ENCODE results near the gene PLEKHG4B.
A peak's percentile ranks its signal among the peaks of the same experiment; 100 is the strongest.
"Not testable (repeated sequence)": the region's sequence is repeated elsewhere in the genome, so short reads cannot be mapped to it uniquely, and the experiment has no call there.

The PLEKHG4B gene

DNA sequence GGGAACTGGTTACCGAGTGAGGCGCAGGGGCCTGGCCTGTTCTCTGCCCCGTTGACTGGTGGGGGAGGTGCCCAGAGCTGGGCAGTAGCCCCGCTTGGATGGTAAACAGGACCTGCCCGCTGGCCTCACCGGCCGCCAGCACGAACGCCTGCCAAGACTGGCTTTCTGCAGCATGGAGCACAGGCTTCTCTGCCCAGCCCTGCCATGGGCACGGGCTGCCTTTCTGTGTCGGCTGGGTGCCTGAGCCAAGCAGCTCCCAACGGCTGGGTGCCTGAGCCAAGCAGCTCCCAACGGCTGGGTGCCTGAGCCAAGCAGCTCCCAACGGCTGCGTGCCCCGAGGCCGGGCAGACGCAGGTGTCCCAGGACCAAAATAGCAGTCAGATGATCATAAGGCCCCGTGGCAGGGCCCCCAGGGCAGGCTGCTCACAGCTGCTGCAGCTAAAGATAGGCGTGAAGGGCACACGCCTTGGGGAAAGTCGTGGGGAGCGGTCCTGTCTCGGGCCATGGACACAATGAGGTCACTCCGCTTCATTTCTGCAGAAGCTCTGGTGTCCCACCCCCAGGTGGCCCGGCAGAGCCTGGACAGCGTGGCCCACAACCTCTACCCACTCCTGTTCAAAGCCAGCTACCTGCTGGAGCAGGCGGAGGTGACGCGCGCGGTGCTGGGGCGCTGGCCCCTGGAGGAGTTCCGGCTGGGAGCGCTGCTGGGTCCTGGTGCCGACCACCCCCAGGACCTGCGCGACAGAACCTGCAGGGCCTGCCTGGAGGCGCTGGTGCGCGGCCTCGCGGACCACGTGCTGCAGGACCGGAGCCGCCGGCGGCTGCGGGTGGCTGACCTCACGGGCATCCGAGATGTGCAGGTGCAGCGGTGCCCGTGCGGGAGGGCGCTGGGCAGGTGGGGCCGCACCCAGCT lies 99.3 kb downstream of the PLEKHG4B start, which contains the start of gene LRRC14B:
LRRC14B (plus strand) TSS at position 460 of the 913 bp plus-strand sequence; CDS start at position 504, 44 bp downstream.
- peaks cover 57% of the 10 kb centered on the region for H3K27me3 ChIP-seq (ENCODE audit: control insufficient read depth, insufficient read depth, low read length)
- H3K4me1 ChIP-seq (ENCODE audit: control insufficient read depth, insufficient read depth, low read length) = peaks cover 14% of the 10 kb centered on the region
- no peaks in the 10 kb centered on the region for H3K36me3 ChIP-seq (ENCODE audit: insufficient read depth, low read length)
- H3K4me3 ChIP-seq (ENCODE audit: low read length) = no peak within 1 kb of the TSS
- H3K9ac ChIP-seq (ENCODE audit: low read depth, low read length) = no peak within 1 kb of the TSS
- H3K9me3 ChIP-seq (replicated peaks; ENCODE audit: low read length) = no peaks in the 10 kb centered on the region
- peak within 1 kb of the TSS; percentile 33 for H3K4me2 ChIP-seq (ENCODE audit: low read length)

GRCh38 chr5:191949-192690 lies 100.2 kb downstream of the PLEKHG4B start:
- Histone ChIP-seq H3K27me3 (ENCODE audit: control insufficient read depth, insufficient read depth, low read length) (peaks cover 49% of the 10 kb centered on the region), H3K9ac (ENCODE audit: low read depth, low read length) (no peak overlapping the region), H3K4me3 (ENCODE audit: low read length) (no peak overlapping the region), H3K9me3 (replicated peaks; ENCODE audit: low read length) (no peaks in the 10 kb centered on the region), H3K36me3 (ENCODE audit: insufficient read depth, low read length) (no peaks in the 10 kb centered on the region), H3K4me2 (ENCODE audit: low read length) (no peak overlapping the region), H3K4me1 (ENCODE audit: control insufficient read depth, insufficient read depth, low read length) (peaks cover 14% of the 10 kb centered on the region)

- Histone ChIP-seq H3K4me1 (ENCODE audit: control insufficient read depth, insufficient read depth, low read length) (peaks cover 14% of the 10 kb centered on the region), H3K4me3 (ENCODE audit: low read length) (no peak overlapping the region), H3K4me2 (ENCODE audit: low read length) (no peak overlapping the region), H3K27me3 (ENCODE audit: control insufficient read depth, insufficient read depth, low read length) (peaks cover 46% of the 10 kb centered on the region), H3K9ac (ENCODE audit: low read depth, low read length) (no peak overlapping the region), H3K9me3 (replicated peaks; ENCODE audit: low read length) (no peaks in the 10 kb centered on the region), H3K36me3 (ENCODE audit: insufficient read depth, low read length) (no peaks in the 10 kb centered on the region)
Observed at GRCh38 chr5:192691-192969, 100.7 kb downstream of the PLEKHG4B start.

GRCh38 chr5:192970-193831 lies 101.2 kb downstream of the PLEKHG4B start:
- H3K4me2 ChIP-seq (ENCODE audit: low read length) = no peak overlapping the region
- H3K27me3 ChIP-seq (ENCODE audit: control insufficient read depth, insufficient read depth, low read length) = peaks cover 44% of the 10 kb centered on the region
- H3K36me3 ChIP-seq (ENCODE audit: insufficient read depth, low read length) = no peaks in the 10 kb centered on the region
- peaks cover 12% of the 10 kb centered on the region for H3K4me1 ChIP-seq (ENCODE audit: control insufficient read depth, insufficient read depth, low read length)
- H3K9me3 ChIP-seq (replicated peaks; ENCODE audit: low read length) = no peaks in the 10 kb centered on the region
- H3K4me3 ChIP-seq (ENCODE audit: low read length) = no peak overlapping the region
- H3K9ac ChIP-seq (ENCODE audit: low read depth, low read length) = no peak overlapping the region

DNA sequence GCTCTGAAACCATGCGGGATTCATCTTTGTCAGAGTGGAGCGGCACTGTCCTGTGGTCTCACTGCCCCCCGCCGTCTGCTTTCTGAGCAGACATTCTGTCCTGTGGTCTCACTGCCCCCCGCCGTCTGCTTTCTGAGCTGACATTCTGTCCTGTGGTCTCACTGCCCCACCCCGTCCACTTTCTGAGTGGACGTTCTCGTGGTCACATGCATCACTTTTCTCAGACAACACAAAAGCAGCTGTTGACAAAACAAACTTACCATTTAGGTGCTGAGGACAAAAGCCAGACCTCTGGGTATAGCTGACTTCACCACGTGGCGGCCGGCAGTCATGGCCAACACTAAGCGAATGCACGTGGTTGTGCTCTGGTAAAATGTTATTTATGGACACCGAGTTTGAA lies 102.1 kb downstream of the PLEKHG4B start:
- H3K9me3 ChIP-seq (replicated peaks; ENCODE audit: low read length) = no peaks in the 10 kb centered on the region
- H3K9ac ChIP-seq (ENCODE audit: low read depth, low read length) = no peak overlapping the region
- H3K4me3 ChIP-seq (ENCODE audit: low read length) = no peak overlapping the region
- H3K4me2 ChIP-seq (ENCODE audit: low read length) = no peak overlapping the region
- H3K27me3 ChIP-seq (ENCODE audit: control insufficient read depth, insufficient read depth, low read length) = peaks cover 41% of the 10 kb centered on the region
- H3K36me3 ChIP-seq (ENCODE audit: insufficient read depth, low read length) = peaks cover 3% of the 10 kb centered on the region
- peaks cover 5% of the 10 kb centered on the region for H3K4me1 ChIP-seq (ENCODE audit: control insufficient read depth, insufficient read depth, low read length)

DNA sequence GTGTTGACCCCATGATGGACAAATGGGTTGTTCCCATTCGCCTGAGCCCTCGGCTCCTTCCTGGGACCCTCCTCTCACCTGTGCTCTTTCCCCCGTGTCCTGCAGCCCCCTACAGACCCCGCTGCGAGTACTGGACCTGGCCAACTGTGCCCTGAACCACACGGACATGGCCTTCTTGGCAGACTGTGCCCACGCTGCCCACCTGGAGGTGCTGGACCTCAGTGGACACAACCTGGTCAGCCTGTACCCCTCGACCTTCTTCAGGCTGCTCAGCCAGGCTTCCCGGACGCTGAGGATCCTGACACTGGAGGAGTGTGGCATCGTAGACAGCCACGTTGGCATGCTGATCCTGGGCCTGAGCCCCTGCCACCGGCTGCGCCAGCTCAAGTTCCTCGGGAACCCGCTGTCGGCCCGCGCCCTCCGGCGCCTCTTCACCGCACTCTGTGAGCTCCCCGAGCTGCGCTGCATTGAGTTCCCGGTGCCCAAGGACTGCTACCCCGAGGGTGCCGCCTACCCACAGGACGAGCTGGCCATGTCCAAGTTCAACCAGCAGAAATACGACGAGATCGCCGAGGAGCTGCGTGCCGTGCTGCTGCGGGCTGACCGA lies 102.7 kb downstream of the PLEKHG4B start:
- Histone ChIP-seq H3K4me1 (ENCODE audit: control insufficient read depth, insufficient read depth, low read length) (peaks cover 5% of the 10 kb centered on the region), H3K36me3 (ENCODE audit: insufficient read depth, low read length) (peaks cover 3% of the 10 kb centered on the region), H3K27me3 (ENCODE audit: control insufficient read depth, insufficient read depth, low read length) (peaks cover 41% of the 10 kb centered on the region), H3K4me3 (ENCODE audit: low read length) (no peak overlapping the region), H3K9me3 (replicated peaks; ENCODE audit: low read length) (no peaks in the 10 kb centered on the region), H3K9ac (ENCODE audit: low read depth, low read length) (no peak overlapping the region), H3K4me2 (ENCODE audit: low read length) (no peak overlapping the region)

DNA sequence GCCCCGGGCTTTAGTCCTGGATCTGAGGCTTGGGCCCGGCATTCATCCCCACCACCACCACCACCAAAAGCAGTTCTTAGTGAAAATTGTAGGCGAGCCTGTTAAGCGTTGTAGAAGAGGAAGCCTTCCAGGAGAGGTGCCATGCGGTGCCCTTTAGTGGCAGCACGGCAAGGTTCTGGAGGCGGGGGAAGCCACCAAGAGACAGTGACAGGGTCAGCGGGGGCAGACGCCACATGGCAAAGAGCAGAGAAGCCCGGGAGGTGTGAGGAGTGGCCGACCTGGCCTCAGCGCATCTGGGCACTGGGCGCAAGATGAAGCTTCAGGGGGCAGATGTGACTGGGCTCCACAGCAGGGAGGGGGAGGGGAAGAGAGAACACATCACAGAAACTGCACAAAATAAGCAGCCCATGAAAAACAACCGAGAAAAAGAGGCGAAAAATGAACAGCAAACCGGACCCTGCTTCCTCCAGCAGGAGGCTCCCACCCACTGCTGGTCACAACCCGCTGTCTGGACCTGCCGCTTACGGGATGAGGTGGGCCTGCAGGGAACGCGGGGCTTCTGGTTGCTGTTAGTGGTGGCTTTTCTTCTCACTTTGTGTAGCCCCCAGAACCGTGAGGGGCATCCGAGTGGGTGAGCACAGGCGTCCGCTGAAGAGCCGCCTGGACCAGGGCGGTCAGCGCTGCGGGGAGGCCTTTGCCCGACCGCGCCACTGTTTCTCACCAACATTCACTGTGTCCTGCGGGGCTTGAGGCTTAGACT lies 103.6 kb downstream of the PLEKHG4B start:
- no peaks in the 10 kb centered on the region for H3K9me3 ChIP-seq (replicated peaks; ENCODE audit: low read length)
- peaks cover 5% of the 10 kb centered on the region for H3K4me1 ChIP-seq (ENCODE audit: control insufficient read depth, insufficient read depth, low read length)
- peaks cover 33% of the 10 kb centered on the region for H3K27me3 ChIP-seq (ENCODE audit: control insufficient read depth, insufficient read depth, low read length)
- H3K9ac ChIP-seq (ENCODE audit: low read depth, low read length) = no peak overlapping the region
- H3K4me2 ChIP-seq (ENCODE audit: low read length) = no peak overlapping the region
- H3K4me3 ChIP-seq (ENCODE audit: low read length) = no peak overlapping the region
- H3K36me3 ChIP-seq (ENCODE audit: insufficient read depth, low read length) = peaks cover 3% of the 10 kb centered on the region

DNA sequence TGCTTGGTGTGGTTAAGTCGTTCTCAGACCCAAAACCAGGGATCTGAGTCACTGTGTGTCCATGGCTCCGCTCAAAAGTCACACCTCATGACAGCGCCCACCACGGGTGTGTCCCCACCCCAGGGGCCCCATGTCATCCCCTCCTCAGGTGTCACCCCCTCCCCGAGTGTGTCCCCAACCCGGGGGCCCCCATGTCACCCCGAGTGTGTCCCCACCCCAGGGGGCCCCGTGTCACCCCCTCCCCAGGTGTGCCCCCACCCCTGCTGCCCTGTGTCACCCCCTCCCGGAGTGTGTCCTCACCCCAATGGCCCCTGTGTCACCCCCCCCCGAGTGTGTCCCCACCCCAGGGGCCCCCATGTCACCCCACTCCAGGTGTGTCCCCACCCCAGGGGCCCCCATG lies 104.4 kb downstream of the PLEKHG4B start:
- Histone ChIP-seq H3K9ac (ENCODE audit: low read depth, low read length) (no peak overlapping the region), H3K36me3 (ENCODE audit: insufficient read depth, low read length) (peaks cover 3% of the 10 kb centered on the region), H3K4me1 (ENCODE audit: control insufficient read depth, insufficient read depth, low read length) (peaks cover 2% of the 10 kb centered on the region), H3K4me2 (ENCODE audit: low read length) (no peak overlapping the region), H3K27me3 (ENCODE audit: control insufficient read depth, insufficient read depth, low read length) (peaks cover 25% of the 10 kb centered on the region), H3K9me3 (replicated peaks; ENCODE audit: low read length) (no peaks in the 10 kb centered on the region), H3K4me3 (ENCODE audit: low read length) (no peak overlapping the region)

- H3K4me1 ChIP-seq (ENCODE audit: control insufficient read depth, insufficient read depth, low read length); H3K9me3 ChIP-seq (replicated peaks; ENCODE audit: low read length); H3K4me2 ChIP-seq (ENCODE audit: low read length); H3K36me3 ChIP-seq (ENCODE audit: insufficient read depth, low read length); H3K9ac ChIP-seq (ENCODE audit: low read depth, low read length); H3K4me3 ChIP-seq (ENCODE audit: low read length): not testable (repeated sequence)
- peaks cover 18% of the 10 kb centered on the region for H3K27me3 ChIP-seq (ENCODE audit: control insufficient read depth, insufficient read depth, low read length)
Observed at GRCh38 chr5:197031-197430, 105.1 kb downstream of the PLEKHG4B start.

DNA sequence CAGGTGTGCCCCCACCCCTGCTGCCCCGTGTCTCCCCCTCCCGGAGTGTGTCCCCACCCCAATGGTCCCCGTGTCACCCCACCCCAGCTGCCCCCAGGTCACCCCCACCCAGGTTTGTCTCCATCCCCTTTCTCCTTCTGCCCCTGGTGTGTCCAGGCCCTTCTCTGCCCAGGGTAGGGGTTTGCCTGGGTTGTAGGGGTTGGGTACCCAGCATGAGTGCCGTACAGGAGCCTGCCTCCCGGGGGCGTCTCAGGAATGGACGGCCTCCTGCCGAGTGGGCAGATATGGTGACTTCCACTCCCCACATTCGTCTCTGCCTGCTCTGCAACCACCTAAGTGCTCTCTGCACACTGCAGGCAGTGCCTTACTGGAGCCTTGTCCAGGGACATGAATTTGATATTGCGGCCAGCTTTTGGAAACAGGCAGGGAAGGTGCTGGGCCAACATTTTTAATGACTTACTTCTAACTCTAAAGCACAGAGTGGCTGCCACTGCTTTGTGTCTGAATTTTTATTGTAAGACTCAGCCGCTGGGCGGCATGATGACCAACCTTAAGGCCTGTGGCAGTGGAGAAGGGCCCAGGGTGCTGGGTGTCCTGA lies 106.0 kb downstream of the PLEKHG4B start:
- peaks cover 9% of the 10 kb centered on the region for H3K27me3 ChIP-seq (ENCODE audit: control insufficient read depth, insufficient read depth, low read length)
- H3K4me2 ChIP-seq (ENCODE audit: low read length) = no peak overlapping the region
- H3K9me3 ChIP-seq (replicated peaks; ENCODE audit: low read length) = no peaks in the 10 kb centered on the region
- H3K36me3 ChIP-seq (ENCODE audit: insufficient read depth, low read length) = peaks cover 3% of the 10 kb centered on the region
- no peaks in the 10 kb centered on the region for H3K4me1 ChIP-seq (ENCODE audit: control insufficient read depth, insufficient read depth, low read length)
- no peak overlapping the region for H3K9ac ChIP-seq (ENCODE audit: low read depth, low read length)
- H3K4me3 ChIP-seq (ENCODE audit: low read length) = no peak overlapping the region
